Measurements from ENCODE around the gene SLCO2B1.

The SLCO2B1 gene

DNA sequence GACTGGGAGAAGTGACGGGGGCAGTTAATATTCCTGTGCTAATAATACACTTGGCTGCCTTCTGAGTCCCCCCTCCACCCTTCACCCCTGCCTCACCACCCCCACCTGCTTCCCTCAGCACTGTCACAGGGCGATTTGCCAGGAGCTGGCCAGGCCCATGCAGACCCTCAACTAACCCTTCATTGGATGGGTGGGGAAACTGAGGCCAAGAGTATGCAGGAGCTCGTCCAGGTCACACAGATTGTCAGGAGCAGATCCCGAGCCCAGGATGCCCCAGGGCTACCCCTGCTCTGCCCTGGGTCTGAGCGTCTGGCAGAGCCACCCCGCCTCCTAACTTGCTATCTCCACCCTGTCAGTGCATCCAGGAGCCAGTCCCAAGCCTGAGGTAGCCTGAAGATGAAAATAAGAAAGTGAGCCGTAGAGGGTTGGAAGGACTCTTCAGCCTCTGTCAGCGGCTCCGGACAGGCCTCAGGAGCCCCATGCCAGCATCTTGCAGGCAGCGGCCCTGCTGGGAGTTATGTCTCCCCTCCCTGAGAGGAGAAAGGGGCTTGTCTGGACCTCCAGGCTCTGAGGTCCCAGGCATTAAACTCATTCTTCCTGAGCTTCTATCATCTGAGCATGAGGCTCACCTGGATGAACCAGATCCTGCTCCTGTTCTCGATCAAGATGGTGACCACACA lies 95.9 kb downstream of the SLCO2B1 start:
- Histone ChIP-seq H3K18ac (ENCODE audit: low read length) (no peak overlapping the region), H4K8ac (ENCODE audit: low read depth, low read length) (no peak overlapping the region), H3K36me3 (replicated peaks in 1 of 2; ENCODE audit: control insufficient read depth in 2 of 2, insufficient read depth in 2 of 2, low read length in 2 of 2) (no peaks in the 10 kb centered on the region), H3K23ac (ENCODE audit: low read depth, low read length, poor library complexity) (no peak overlapping the region), H3K4me3 (ENCODE audit: low read length in 2 of 2) (no peak overlapping the region), H3K4me2 (ENCODE audit: insufficient read depth, low read length, poor library complexity, severe bottlenecking) (no peak overlapping the region), H2AK5ac (ENCODE audit: low read depth, low read length) (no peak overlapping the region), H2BK120ac (ENCODE audit: low read depth, low read length) (no peak overlapping the region), H4K91ac (ENCODE audit: low read depth, low read length, poor library complexity) (no peak overlapping the region), H3K9ac (ENCODE audit: low read depth, low read length, poor library complexity) (no peak overlapping the region), H2BK15ac (ENCODE audit: low read length) (no peak overlapping the region), H3K27ac (replicated peaks; ENCODE audit: low read length) (no peak overlapping the region), H2BK5ac (ENCODE audit: low read length) (no peak overlapping the region), H3K9me3 (replicated peaks in 1 of 2; ENCODE audit: control insufficient read depth in 2 of 2, insufficient read depth in 1 of 2, low read depth in 1 of 2, low read length in 2 of 2) (no peaks in the 10 kb centered on the region), H3K79me1 (ENCODE audit: low read depth, low read length) (no peaks in the 10 kb centered on the region), H3K4me1 (ENCODE audit: control insufficient read depth in 2 of 2, insufficient read depth in 1 of 2, low read depth in 1 of 2, low read length in 2 of 2) (no peaks in the 10 kb centered on the region), H3K4ac (ENCODE audit: low read length) (no peak overlapping the region), H3K14ac (ENCODE audit: low read length) (no peak overlapping the region), H2AFZ (ENCODE audit: low read length) (no peak overlapping the region), H2BK12ac (ENCODE audit: low read length) (no peak overlapping the region), H3K27me3 (ENCODE audit: control insufficient read depth in 3 of 3, insufficient read depth in 3 of 3, low read depth in 1 of 3, low read length in 3 of 3) (peaks cover 8 to 40% (median 26%) of the 10 kb centered on the region in 3 experiments)
- WGBS, 2 donors (ENCODE audit: extremely low coverage in 2 of 2, insufficient read length in 2 of 2, insufficient replicate concordance in 1 of 2) = no CpG with 5 or more reads among the region's 11 CpGs
- no peak for DNase-seq (ENCODE audit: low spot score)

DNA sequence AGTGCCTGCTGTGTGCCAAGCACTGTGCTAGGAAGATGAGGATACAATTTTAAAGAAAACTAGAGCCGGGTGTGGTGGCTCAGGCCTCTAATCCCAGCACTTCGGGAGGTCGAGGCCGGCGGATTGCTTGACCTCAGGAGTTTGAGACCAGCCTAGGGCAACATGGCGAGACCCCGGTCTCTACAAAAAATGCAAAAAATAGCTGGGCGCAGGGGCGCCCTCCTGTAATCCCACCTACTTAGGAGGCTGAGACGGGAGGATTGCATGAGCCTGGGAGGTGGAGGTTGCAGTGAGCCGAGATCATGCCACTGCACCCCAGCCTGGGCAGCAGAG lies 98.0 kb downstream of the SLCO2B1 start:
- Histone ChIP-seq H3K79me1 (ENCODE audit: low read depth, low read length) (no peaks in the 10 kb centered on the region), H2BK120ac (ENCODE audit: low read depth, low read length) (no peak overlapping the region), H3K4me2 (ENCODE audit: insufficient read depth, low read length, poor library complexity, severe bottlenecking) (no peak overlapping the region), H3K9ac (ENCODE audit: low read depth, low read length, poor library complexity) (no peak overlapping the region), H3K4ac (ENCODE audit: low read length) (no peak overlapping the region), H3K23ac (ENCODE audit: low read depth, low read length, poor library complexity) (no peak overlapping the region), H2BK5ac (ENCODE audit: low read length) (no peak overlapping the region), H3K14ac (ENCODE audit: low read length) (no peak overlapping the region), H4K91ac (ENCODE audit: low read depth, low read length, poor library complexity) (no peak overlapping the region), H3K9me3 (replicated peaks in 1 of 2; ENCODE audit: control insufficient read depth in 2 of 2, insufficient read depth in 1 of 2, low read depth in 1 of 2, low read length in 2 of 2) (peaks cover 0 to 1% of the 10 kb centered on the region in 2 donors), H2BK15ac (ENCODE audit: low read length) (no peak overlapping the region), H2AFZ (ENCODE audit: low read length) (no peak overlapping the region), H4K8ac (ENCODE audit: low read depth, low read length) (no peak overlapping the region), H3K36me3 (replicated peaks in 1 of 2; ENCODE audit: control insufficient read depth in 2 of 2, insufficient read depth in 2 of 2, low read length in 2 of 2) (no peaks in the 10 kb centered on the region), H3K18ac (ENCODE audit: low read length) (no peak overlapping the region), H3K4me1 (ENCODE audit: control insufficient read depth in 2 of 2, insufficient read depth in 1 of 2, low read depth in 1 of 2, low read length in 2 of 2) (no peaks in the 10 kb centered on the region), H2BK12ac (ENCODE audit: low read length) (no peak overlapping the region), H3K27ac (replicated peaks; ENCODE audit: low read length) (no peak overlapping the region), H2AK5ac (ENCODE audit: low read depth, low read length) (no peak overlapping the region), H3K27me3 (ENCODE audit: control insufficient read depth in 3 of 3, insufficient read depth in 3 of 3, low read depth in 1 of 3, low read length in 3 of 3) (peaks cover 0 to 21% (median 5%) of the 10 kb centered on the region in 3 experiments), H3K4me3 (ENCODE audit: low read length in 2 of 2) (no peak overlapping the region)
- WGBS, 2 donors (ENCODE audit: extremely low coverage in 2 of 2, insufficient read length in 2 of 2, insufficient replicate concordance in 1 of 2) = no CpG with 5 or more reads among the region's 11 CpGs
- no peak for DNase-seq (ENCODE audit: low spot score)

DNA sequence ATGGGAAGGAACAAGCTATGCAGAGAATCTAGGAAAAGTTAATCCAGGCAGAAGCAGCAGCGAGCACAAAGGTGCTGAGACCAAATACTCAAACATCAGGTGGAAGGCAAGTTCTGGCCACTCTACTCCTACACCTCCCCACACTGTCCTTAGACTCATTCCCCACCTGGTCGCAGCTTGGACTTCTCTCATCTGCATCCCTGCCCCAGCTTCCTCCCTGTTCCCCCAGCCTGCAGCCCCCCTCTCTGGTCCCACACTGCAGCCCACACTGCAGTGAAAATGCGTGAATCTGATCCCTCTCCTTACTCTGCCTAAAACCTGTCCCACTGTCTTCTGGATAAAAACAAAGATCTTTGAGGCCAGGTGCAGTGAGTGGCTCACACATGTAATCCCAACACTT lies 98.8 kb downstream of the SLCO2B1 start:
- H2BK12ac ChIP-seq (ENCODE audit: low read length) = no peak overlapping the region
- H2BK5ac ChIP-seq (ENCODE audit: low read length) = no peak overlapping the region
- H3K27ac ChIP-seq (replicated peaks; ENCODE audit: low read length) = no peak overlapping the region
- no peak overlapping the region for H3K14ac ChIP-seq (ENCODE audit: low read length)
- peaks cover 0 to 13% (median 0%) of the 10 kb centered on the region in 3 experiments for H3K27me3 ChIP-seq (ENCODE audit: control insufficient read depth in 3 of 3, insufficient read depth in 3 of 3, low read depth in 1 of 3, low read length in 3 of 3)
- DNase-seq (ENCODE audit: low spot score) = no peak
- no peak overlapping the region for H3K23ac ChIP-seq (ENCODE audit: low read depth, low read length, poor library complexity)
- H3K36me3 ChIP-seq (replicated peaks in 1 of 2; ENCODE audit: control insufficient read depth in 2 of 2, insufficient read depth in 2 of 2, low read length in 2 of 2) = no peaks in the 10 kb centered on the region
- H2BK120ac ChIP-seq (ENCODE audit: low read depth, low read length) = no peak overlapping the region
- H3K4me2 ChIP-seq (ENCODE audit: insufficient read depth, low read length, poor library complexity, severe bottlenecking) = no peak overlapping the region
- H2AK5ac ChIP-seq (ENCODE audit: low read depth, low read length) = no peak overlapping the region
- no peak overlapping the region for H3K4ac ChIP-seq (ENCODE audit: low read length)
- no peak overlapping the region for H4K91ac ChIP-seq (ENCODE audit: low read depth, low read length, poor library complexity)
- no CpG with 5 or more reads among the region's 3 CpGs for WGBS, 2 donors (ENCODE audit: extremely low coverage in 2 of 2, insufficient read length in 2 of 2, insufficient replicate concordance in 1 of 2)
- H3K4me3 ChIP-seq (ENCODE audit: low read length in 2 of 2) = no peak overlapping the region
- no peak overlapping the region for H3K9ac ChIP-seq (ENCODE audit: low read depth, low read length, poor library complexity)
- no peak overlapping the region for H2AFZ ChIP-seq (ENCODE audit: low read length)
- H4K8ac ChIP-seq (ENCODE audit: low read depth, low read length) = no peak overlapping the region
- H3K79me1 ChIP-seq (ENCODE audit: low read depth, low read length) = no peaks in the 10 kb centered on the region
- peaks cover 0 to 1% of the 10 kb centered on the region in 2 donors for H3K9me3 ChIP-seq (replicated peaks in 1 of 2; ENCODE audit: control insufficient read depth in 2 of 2, insufficient read depth in 1 of 2, low read depth in 1 of 2, low read length in 2 of 2)
- H3K18ac ChIP-seq (ENCODE audit: low read length) = no peak overlapping the region
- no peak overlapping the region for H2BK15ac ChIP-seq (ENCODE audit: low read length)
- H3K4me1 ChIP-seq (ENCODE audit: control insufficient read depth in 2 of 2, insufficient read depth in 1 of 2, low read depth in 1 of 2, low read length in 2 of 2) = no peaks in the 10 kb centered on the region

DNA sequence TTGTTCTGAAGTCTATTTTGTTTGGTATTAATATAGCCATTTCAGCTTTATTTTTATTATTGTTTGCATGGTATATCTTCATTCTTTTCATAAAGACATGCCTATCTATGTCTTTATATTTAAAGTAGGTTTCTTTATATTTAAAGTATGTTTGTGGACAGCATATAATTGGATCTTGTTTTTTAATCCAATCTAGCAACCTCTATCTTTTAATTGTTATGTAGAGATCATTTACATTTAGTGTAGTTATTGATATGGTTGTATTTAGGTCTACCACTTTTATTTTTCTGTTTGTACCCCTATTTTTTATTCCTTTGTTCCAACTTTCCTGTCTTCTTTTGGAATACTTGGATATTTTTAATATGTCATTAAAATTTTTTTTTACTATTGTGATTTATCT lies 103.4 kb downstream of the SLCO2B1 start:
- H3K27ac ChIP-seq (replicated peaks; ENCODE audit: low read length) = no peak overlapping the region
- no peak overlapping the region for H4K91ac ChIP-seq (ENCODE audit: low read depth, low read length, poor library complexity)
- H3K4ac ChIP-seq (ENCODE audit: low read length) = no peak overlapping the region
- no peaks in the 10 kb centered on the region for H3K27me3 ChIP-seq (ENCODE audit: control insufficient read depth in 3 of 3, insufficient read depth in 3 of 3, low read depth in 1 of 3, low read length in 3 of 3)
- no peaks in the 10 kb centered on the region for H3K79me1 ChIP-seq (ENCODE audit: low read depth, low read length)
- no peak overlapping the region for H3K18ac ChIP-seq (ENCODE audit: low read length)
- H2BK12ac ChIP-seq (ENCODE audit: low read length) = no peak overlapping the region
- H3K36me3 ChIP-seq (replicated peaks in 1 of 2; ENCODE audit: control insufficient read depth in 2 of 2, insufficient read depth in 2 of 2, low read length in 2 of 2) = no peaks in the 10 kb centered on the region
- H3K9me3 ChIP-seq (replicated peaks in 1 of 2; ENCODE audit: control insufficient read depth in 2 of 2, insufficient read depth in 1 of 2, low read depth in 1 of 2, low read length in 2 of 2) = peaks cover 0 to 1% of the 10 kb centered on the region in 2 donors
- H3K4me2 ChIP-seq (ENCODE audit: insufficient read depth, low read length, poor library complexity, severe bottlenecking) = no peak overlapping the region
- H2AFZ ChIP-seq (ENCODE audit: low read length) = no peak overlapping the region
- H2BK15ac ChIP-seq (ENCODE audit: low read length) = no peak overlapping the region
- H2BK5ac ChIP-seq (ENCODE audit: low read length) = no peak overlapping the region
- H3K4me3 ChIP-seq (ENCODE audit: low read length in 2 of 2) = no peak overlapping the region
- no peak overlapping the region for H3K23ac ChIP-seq (ENCODE audit: low read depth, low read length, poor library complexity)
- H3K14ac ChIP-seq (ENCODE audit: low read length) = no peak overlapping the region
- DNase-seq (ENCODE audit: low spot score) = no peak
- H2BK120ac ChIP-seq (ENCODE audit: low read depth, low read length) = no peak overlapping the region
- H4K8ac ChIP-seq (ENCODE audit: low read depth, low read length) = no peak overlapping the region
- H3K9ac ChIP-seq (ENCODE audit: low read depth, low read length, poor library complexity) = no peak overlapping the region
- no peak overlapping the region for H2AK5ac ChIP-seq (ENCODE audit: low read depth, low read length)
- H3K4me1 ChIP-seq (ENCODE audit: control insufficient read depth in 2 of 2, insufficient read depth in 1 of 2, low read depth in 1 of 2, low read length in 2 of 2) = no peaks in the 10 kb centered on the region

All from neuronal stem cell (in vitro differentiated cells).